Right lobe of liver (tissue), 6 donors: ENCODE measurements around the gene PNKP. TPM values are rescaled to one million over a fixed set of nuclear protein-coding genes. Genes with fewer than 3 reads are reported as not detected.

Experiments used
- ATAC-seq, 4 donors: fragments of 200-7000 bp; cut with Tn5 transposase; one replicate each; pipeline ENCODE4 v1.9.1; 2020; ENCODE audit warnings: mild to moderate bottlenecking in 4 of 4, moderate library complexity in 4 of 4
- DNase-seq, 3 donors: peaks; one replicate each; pipeline ENCODE4 v3.0.0-alpha.2; 2020
- H3K27ac ChIP-seq, 3 donors: fragments of 200-600 bp; one replicate each; pipeline ENCODE4 v1.8.0; 2022
- H3K27me3 ChIP-seq, 2 donors: fragments of 200-600 bp; one replicate each; pipeline ENCODE4 v1.8.0; 2022
- H3K36me3 ChIP-seq, 4 donors: fragments of 200-600 bp; sonication (generic) in 1 of 4; one replicate each; pipeline versions ENCODE4 v1.5.1 to v1.8.0; 2017 to 2022; ENCODE audit warnings: control low read depth in 1 of 4
- H3K4me1 ChIP-seq, 4 donors: fragments of 200-600 bp; sonication (generic) in 1 of 4; one replicate each; pipeline versions ENCODE4 v1.5.1 to v1.8.0; 2017 to 2022; ENCODE audit warnings: control low read depth in 1 of 4
- H3K4me3 ChIP-seq, 3 donors: fragments of 200-600 bp; one replicate each; pipeline ENCODE4 v1.8.0; 2022
- H3K9me3 ChIP-seq, 4 donors: fragments of 200-600 bp; sonication (generic) in 1 of 4; one replicate each; pipeline versions ENCODE4 v1.5.1 to v1.8.0; 2017 to 2022; ENCODE audit warnings: control low read depth in 1 of 4
- POLR2A ChIP-seq: fragments of 450-650 bp; IDR thresholded peaks from one replicate; pipeline ENCODE4 v1.6.1; 2017; ENCODE audit warnings: antibody characterized with exemption, mild to moderate bottlenecking
- WGBS: methylation state at CpG from one replicate; pipeline ENCODE4 v1.1.6; 2018; ENCODE audit warnings: low coverage, low lambda C conversion rate; ENCODE audit not compliant: insufficient coverage; ENCODE audit errors: missing lambda C conversion rate; 5-methylcytosine and 5-hydroxymethylcytosine counted together
- intact Hi-C, 2 donors: fragments of 100-400 bp; cut with DNase I; formaldehyde crosslinking; loops; one replicate each; pipeline versions ENCODE4 v1.11.2 to v1.14.1; 2022
- total RNA-seq, 6 experiments: library from RNA; depleted of rRNA in 2 of 6; stranded (reverse); fragments of >200 nt in 2 of 6; fragmentation: NEBNext Ultra II Directional in 3 of 6; extraction: Animal tissue kit (Norgen Biotek cat#: 25700) in 3 of 6; gene quantifications; one replicate each; pipeline versions ENCODE4 v1.1.0 to v1.2.4, GENCODE V29; 2016 to 2023
- TF ChIP-seq, protein P1 (sequence below), 4 donors: fragments of 200-600 bp in 3 of 4; fragments of 450-650 bp in 1 of 4; IDR thresholded peaks; one replicate each; pipeline versions ENCODE4 v1.5.1 to v1.8.0; 2016 to 2022; ENCODE audit warnings: antibody characterized with exemption in 4 of 4, mild to moderate bottlenecking in 2 of 4
- donor health status: DM: no; HTN: yes; CAD: no.
- donor health status: DM: no; HTN: no; CAD: no.
- donor health status: DM: no; HTN: no; CAD: no.
- donor health status: DM: no; HTN: yes; CAD: no.
- donor health status: DM: no; HTN: yes; CAD: no.

Gene PNKP
- total RNA-seq, 6 experiments from 2014 or later = 21.0 to 37.5 (median 27.9) TPM

DNA sequence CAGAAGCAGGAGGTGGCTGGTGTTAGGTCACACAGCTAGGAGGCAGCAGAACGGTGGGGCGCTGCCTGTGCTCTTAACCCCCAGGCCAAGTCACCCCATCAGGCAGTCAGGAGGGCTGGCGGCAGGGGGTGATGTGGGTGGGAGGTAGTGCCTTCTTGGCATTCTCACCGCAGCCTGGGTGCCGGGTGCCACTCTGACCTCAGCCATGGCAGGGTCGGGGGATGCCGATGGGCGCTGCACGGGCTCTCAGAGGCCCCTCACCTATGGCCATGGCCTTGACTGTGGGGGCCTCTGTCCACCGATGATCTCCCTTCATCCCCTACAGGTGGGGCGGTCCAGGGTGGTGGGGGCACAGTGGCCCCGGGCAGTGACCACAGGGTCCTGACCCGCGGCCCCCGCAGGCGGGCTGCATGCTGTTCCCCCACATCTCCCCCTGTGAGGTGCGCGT, 10.8 kb downstream of the PNKP start:
- peaks cover 0 to 43% (median 4%) of the 10 kb centered on the region in 4 donors for H3K36me3 ChIP-seq
- no peak for TF ChIP-seq POLR2A
- TF ChIP-seq, protein P1, sequence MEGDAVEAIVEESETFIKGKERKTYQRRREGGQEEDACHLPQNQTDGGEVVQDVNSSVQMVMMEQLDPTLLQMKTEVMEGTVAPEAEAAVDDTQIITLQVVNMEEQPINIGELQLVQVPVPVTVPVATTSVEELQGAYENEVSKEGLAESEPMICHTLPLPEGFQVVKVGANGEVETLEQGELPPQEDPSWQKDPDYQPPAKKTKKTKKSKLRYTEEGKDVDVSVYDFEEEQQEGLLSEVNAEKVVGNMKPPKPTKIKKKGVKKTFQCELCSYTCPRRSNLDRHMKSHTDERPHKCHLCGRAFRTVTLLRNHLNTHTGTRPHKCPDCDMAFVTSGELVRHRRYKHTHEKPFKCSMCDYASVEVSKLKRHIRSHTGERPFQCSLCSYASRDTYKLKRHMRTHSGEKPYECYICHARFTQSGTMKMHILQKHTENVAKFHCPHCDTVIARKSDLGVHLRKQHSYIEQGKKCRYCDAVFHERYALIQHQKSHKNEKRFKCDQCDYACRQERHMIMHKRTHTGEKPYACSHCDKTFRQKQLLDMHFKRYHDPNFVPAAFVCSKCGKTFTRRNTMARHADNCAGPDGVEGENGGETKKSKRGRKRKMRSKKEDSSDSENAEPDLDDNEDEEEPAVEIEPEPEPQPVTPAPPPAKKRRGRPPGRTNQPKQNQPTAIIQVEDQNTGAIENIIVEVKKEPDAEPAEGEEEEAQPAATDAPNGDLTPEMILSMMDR (IDR thresholded peaks at IDR 0.05) = no peak
- H3K4me1 ChIP-seq = peaks cover 0 to 17% (median 5%) of the 10 kb centered on the region in 4 donors
- intact Hi-C loops = no loop called here
- peak in 1 of 3 donors; percentile 46 for DNase-seq
- WGBS = no CpG with 5 or more reads among the region's 18 CpGs
- no peak for ATAC-seq
- H3K27ac ChIP-seq = no peak overlapping the region
- H3K27me3 ChIP-seq = no peaks in the 10 kb centered on the region
- no peaks in the 10 kb centered on the region for H3K9me3 ChIP-seq
- no peak overlapping the region for H3K4me3 ChIP-seq

DNA sequence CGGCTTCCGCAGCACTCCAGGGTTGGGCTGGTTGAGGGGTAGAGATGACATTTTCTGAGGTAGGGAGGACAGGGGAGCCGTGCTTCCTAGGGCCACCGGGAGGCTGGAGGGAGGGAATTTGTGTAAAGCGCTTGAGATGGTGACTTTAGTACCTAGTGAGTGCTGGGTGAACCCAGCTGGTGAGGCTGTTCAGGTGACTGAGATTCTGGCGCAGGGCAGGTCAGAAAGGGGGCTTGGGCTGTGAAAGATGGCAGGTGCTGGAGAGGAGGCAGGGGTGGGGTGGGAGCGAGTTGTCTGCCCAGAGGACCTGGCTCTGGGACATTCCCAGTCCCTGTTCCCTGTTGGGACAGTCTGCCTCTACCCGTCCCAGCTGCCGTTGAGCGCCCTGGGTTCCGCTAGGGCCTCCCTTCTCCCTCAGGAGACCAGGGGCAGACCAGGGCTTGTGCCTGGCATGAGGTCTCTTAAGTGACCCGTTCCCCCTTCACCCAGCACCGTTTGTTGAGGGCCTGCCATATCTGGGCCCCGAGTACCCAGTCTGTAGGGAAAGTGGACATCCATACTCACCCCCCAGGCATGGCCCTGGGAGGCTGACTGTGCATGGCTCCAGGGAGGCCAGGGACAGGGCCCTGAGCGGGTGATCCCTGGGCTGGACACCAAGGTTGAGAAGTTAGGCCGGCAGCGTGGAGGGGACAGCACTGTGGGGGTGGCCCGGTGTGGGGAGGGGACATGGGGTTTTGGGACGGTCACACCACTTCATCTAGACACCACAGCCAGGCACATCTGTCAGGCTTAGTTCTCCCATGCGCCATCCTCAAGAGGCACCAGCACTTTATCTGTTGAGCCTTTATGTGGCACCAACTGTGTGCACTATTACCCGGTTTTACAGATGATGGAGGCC, 11.5 kb downstream of the PNKP start:
- intact Hi-C loops = no loop called here
- peak in 1 of 3 donors; percentile 47 for DNase-seq
- 93% methylated on average over 6 of the region's 21 CpGs for WGBS
- Histone ChIP-seq H3K27ac (no peak overlapping the region), H3K27me3 (no peaks in the 10 kb centered on the region), H3K4me1 (peaks cover 0 to 17% (median 5%) of the 10 kb centered on the region in 4 donors), H3K36me3 (peaks cover 0 to 43% (median 4%) of the 10 kb centered on the region in 4 donors), H3K9me3 (no peaks in the 10 kb centered on the region), H3K4me3 (no peak overlapping the region)
- TF ChIP-seq POLR2A = peak; percentile 5
- TF ChIP-seq, protein P1 (IDR thresholded peaks at IDR 0.05) = no peak
- ATAC-seq = no peak

DNA sequence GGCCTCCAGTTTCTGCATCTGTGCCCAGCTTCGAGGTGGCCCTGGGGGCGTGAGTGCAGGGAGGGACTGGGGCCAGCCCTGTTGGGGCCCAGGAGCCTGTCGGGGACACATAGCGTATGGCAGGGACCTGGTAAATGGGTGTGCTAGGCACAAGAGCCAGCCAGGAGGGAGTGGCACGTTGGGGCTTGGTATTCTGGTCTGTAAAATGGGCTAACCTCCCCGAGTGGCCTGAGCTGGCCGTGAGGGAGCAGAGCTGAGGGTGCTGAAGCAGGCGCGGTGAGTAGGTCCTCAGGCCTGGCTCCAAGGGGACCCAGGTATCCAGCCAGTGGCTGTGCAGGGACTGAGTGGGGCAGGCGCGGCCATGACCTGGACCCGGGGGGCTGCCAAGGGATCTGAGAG, 12.1 kb downstream of the PNKP start:
- no peak for ATAC-seq
- intact Hi-C loops = no loop called here
- Histone ChIP-seq H3K27ac (no peak overlapping the region), H3K36me3 (peaks cover 0 to 36% (median 2%) of the 10 kb centered on the region in 4 donors), H3K27me3 (no peaks in the 10 kb centered on the region), H3K4me3 (no peak overlapping the region), H3K4me1 (peaks cover 0 to 17% (median 5%) of the 10 kb centered on the region in 4 donors), H3K9me3 (no peaks in the 10 kb centered on the region)
- TF ChIP-seq POLR2A = no peak
- TF ChIP-seq, protein P1 (IDR thresholded peaks at IDR 0.05) = no peak
- DNase-seq = peak in 1 of 3 donors; percentile 46
- WGBS = 90% methylated on average over 6 of the region's 12 CpGs

GRCh38 chr19:49854378-49855263, 12.8 kb downstream of the PNKP start:
- DNase-seq (peak in 2 of 3 donors; percentile 50 to 58), ATAC-seq (no peak)
- no CpG with 5 or more reads among the region's 39 CpGs for WGBS
- Histone ChIP-seq H3K4me3 (no peak overlapping the region), H3K27ac (no peak overlapping the region), H3K36me3 (peaks cover 0 to 32% (median 2%) of the 10 kb centered on the region in 4 donors), H3K27me3 (no peaks in the 10 kb centered on the region), H3K4me1 (peaks cover 0 to 22% (median 6%) of the 10 kb centered on the region in 4 donors), H3K9me3 (no peaks in the 10 kb centered on the region)
- TF ChIP-seq, protein P1 (IDR thresholded peaks at IDR 0.05) = no peak
- no peak for TF ChIP-seq POLR2A
- intact Hi-C loops = no loop called here
